ENCODE results near the gene INPP4A. TPM values are rescaled to one million over a fixed set of nuclear protein-coding genes. Genes with fewer than 3 reads are reported as not detected.
"Not testable (repeated sequence)": the region's sequence is repeated elsewhere in the genome, so short reads cannot be mapped to it uniquely, and the experiment has no call there.

INPP4A gene
- total RNA-seq, 2 donors from 2014 or later = 12.9 to 49.8 TPM

GRCh38 chr2:98585386-98585785, 140.7 kb downstream of the INPP4A start:
- Histone ChIP-seq H3K36me3 (no peaks in the 10 kb centered on the region), H3K4me1 (replicated peaks) (no peaks in the 10 kb centered on the region), H3K4me3 (no peak overlapping the region), H3K27me3 (replicated peaks; ENCODE audit: insufficient read depth) (no peaks in the 10 kb centered on the region), H3K9me3 (no peaks in the 10 kb centered on the region), H3K27ac (no peak overlapping the region)
- DNase-seq (ENCODE audit: low spot score) = no peak
- TF ChIP-seq CTCF (IDR thresholded peaks at IDR 0.05) (no peak), POLR2AphosphoS5 (IDR thresholded peaks at IDR 0.05) (no peak), POLR2A (IDR thresholded peaks at IDR 0.05) (no peak)
- intact Hi-C loops (cut with DNase I) = no loop called here
- 74% methylated on average over 10 of the region's 10 CpGs for WGBS

- no peaks in the 10 kb centered on the region for H3K27me3 ChIP-seq (replicated peaks; ENCODE audit: insufficient read depth)
- H3K27ac ChIP-seq = no peak overlapping the region
- no peaks in the 10 kb centered on the region for H3K9me3 ChIP-seq
- 87% methylated on average over 6 of the region's 6 CpGs for WGBS
- H3K4me3 ChIP-seq = no peak overlapping the region
- no peaks in the 10 kb centered on the region for H3K4me1 ChIP-seq (replicated peaks)
- no peak for DNase-seq (ENCODE audit: low spot score)
- TF ChIP-seq POLR2AphosphoS5 (IDR thresholded peaks at IDR 0.05) (no peak), CTCF (IDR thresholded peaks at IDR 0.05) (no peak), POLR2A (IDR thresholded peaks at IDR 0.05) (no peak)
- no peaks in the 10 kb centered on the region for H3K36me3 ChIP-seq
- intact Hi-C loops (cut with DNase I) = no loop called here
Observed at GRCh38 chr2:98586551-98587140, 142.0 kb downstream of the INPP4A start.

- no peak for TF ChIP-seq CTCF (IDR thresholded peaks at IDR 0.05)
- no peak for TF ChIP-seq POLR2A (IDR thresholded peaks at IDR 0.05)
- TF ChIP-seq POLR2AphosphoS5 (IDR thresholded peaks at IDR 0.05) = no peak
- Histone ChIP-seq H3K27me3 (replicated peaks; ENCODE audit: insufficient read depth) (no peaks in the 10 kb centered on the region), H3K4me1 (replicated peaks) (no peaks in the 10 kb centered on the region), H3K9me3 (no peaks in the 10 kb centered on the region), H3K4me3 (no peak overlapping the region), H3K27ac (no peak overlapping the region), H3K36me3 (no peaks in the 10 kb centered on the region)
- no peak for DNase-seq (ENCODE audit: low spot score)
- 53% methylated on average over 4 of the region's 4 CpGs for WGBS
- intact Hi-C loops (cut with DNase I) = no loop called here
Observed at GRCh38 chr2:98588880-98589431, 144.3 kb downstream of the INPP4A start.

GRCh38 chr2:98589489-98589888, 144.8 kb downstream of the INPP4A start:
- intact Hi-C loops (cut with DNase I) = no loop called here
- no peak overlapping the region for H3K4me3 ChIP-seq
- H3K4me1 ChIP-seq (replicated peaks) = no peaks in the 10 kb centered on the region
- no peak overlapping the region for H3K27ac ChIP-seq
- H3K9me3 ChIP-seq = no peaks in the 10 kb centered on the region
- no peak for TF ChIP-seq POLR2A (IDR thresholded peaks at IDR 0.05)
- TF ChIP-seq CTCF (IDR thresholded peaks at IDR 0.05) = no peak
- TF ChIP-seq POLR2AphosphoS5 (IDR thresholded peaks at IDR 0.05) = no peak
- WGBS = 88% methylated on average over 4 of the region's 4 CpGs
- no peaks in the 10 kb centered on the region for H3K36me3 ChIP-seq
- H3K27me3 ChIP-seq (replicated peaks; ENCODE audit: insufficient read depth) = no peaks in the 10 kb centered on the region
- DNase-seq (ENCODE audit: low spot score) = no peak

GRCh38 chr2:98592565-98592964, 147.9 kb downstream of the INPP4A start:
- Histone ChIP-seq H3K4me3 (no peak overlapping the region), H3K27me3 (replicated peaks; ENCODE audit: insufficient read depth) (no peaks in the 10 kb centered on the region), H3K27ac (no peak overlapping the region), H3K4me1 (replicated peaks) (no peaks in the 10 kb centered on the region), H3K36me3 (no peaks in the 10 kb centered on the region), H3K9me3 (no peaks in the 10 kb centered on the region)
- intact Hi-C loops (cut with DNase I) = no loop called here
- TF ChIP-seq POLR2AphosphoS5 (IDR thresholded peaks at IDR 0.05) = no peak
- TF ChIP-seq CTCF (IDR thresholded peaks at IDR 0.05) = no peak
- no peak for TF ChIP-seq POLR2A (IDR thresholded peaks at IDR 0.05)
- DNase-seq (ENCODE audit: low spot score) = no peak
- 97% methylated on average over 8 of the region's 8 CpGs for WGBS

GRCh38 chr2:98594665-98595064, 150.0 kb downstream of the INPP4A start:
- H3K27ac ChIP-seq; H3K4me1 ChIP-seq (replicated peaks); H3K9me3 ChIP-seq; DNase-seq (ENCODE audit: low spot score); H3K4me3 ChIP-seq; H3K27me3 ChIP-seq (replicated peaks; ENCODE audit: insufficient read depth); intact Hi-C loops (cut with DNase I); H3K36me3 ChIP-seq: not testable (repeated sequence)
- 90% methylated on average over 4 of the region's 4 CpGs for WGBS
